ENCODE data around the gene RASGRF2.

DNA sequence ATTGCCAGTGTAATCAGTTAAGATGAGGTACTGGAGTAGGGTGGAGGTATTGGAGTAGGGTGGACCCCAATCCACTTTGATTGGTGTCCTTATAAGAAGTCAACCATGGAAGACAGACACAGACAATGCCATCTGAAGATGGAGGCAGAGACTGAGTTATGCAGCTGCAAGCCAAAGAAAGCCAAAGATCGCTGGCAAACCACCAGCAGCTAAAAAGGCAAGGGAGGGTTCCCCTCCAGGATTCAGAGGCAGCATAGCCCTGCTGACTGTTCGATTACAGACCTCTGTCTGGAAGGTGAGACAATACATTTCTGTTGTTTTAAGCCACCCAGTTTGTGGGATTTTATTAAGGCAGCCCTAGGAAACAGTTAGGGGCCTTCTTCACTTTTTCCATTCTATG lies 242.5 kb downstream of the RASGRF2 start:
- TF ChIP-seq RAD21 (conservative IDR thresholded peaks at IDR 0.05): no peak
- no peak for TF ChIP-seq POLR2AphosphoS5 (IDR thresholded peaks at IDR 0.05)
- no peak for TF ChIP-seq SMC3 (conservative IDR thresholded peaks at IDR 0.05; ENCODE audit: poor library complexity)
- TF ChIP-seq CTCF (IDR thresholded peaks at IDR 0.05; ENCODE audit: poor library complexity, severe bottlenecking): no peak
- no peak for TF ChIP-seq EZH2 (IDR thresholded peaks at IDR 0.05; ENCODE audit: borderline replicate concordance, insufficient read depth, low read length, poor library complexity, severe bottlenecking)
- no peak for TF ChIP-seq EP300 (conservative IDR thresholded peaks at IDR 0.05; ENCODE audit: poor library complexity, severe bottlenecking)
